Epithelial cell of proximal tubule (primary cell): ENCODE measurements around the gene LRP1-AS. TPM values are rescaled to one million over a fixed set of nuclear protein-coding genes. Genes with fewer than 3 reads are reported as not detected.

Experiments used
- DNase-seq: peaks from one replicate; pipeline ENCODE4 v3.0.0-alpha.2; 2011; ENCODE audit warnings: low read depth
- H3K4me3 ChIP-seq: 2 replicates; pipeline ENCODE4 v1.5.1; 2011; ENCODE audit warnings: low read depth, mild to moderate bottlenecking, low read length
- CTCF ChIP-seq: conservative IDR thresholded peaks from 2 replicates; pipeline ENCODE4 v1.5.1; 2012; ENCODE audit warnings: low read depth, mild to moderate bottlenecking, low read length
- total RNA-seq: library from RNA; depleted of rRNA; stranded (reverse); fragments of >200 nt; gene quantifications from 2 replicates; pipeline ENCODE4 v1.2.3, GENCODE V29; 2015

LRP1-AS gene
- total RNA-seq, 1 donor from 2014 or later, result not detected

GRCh38 chr12:57099047-57099714 is 48.2 kb downstream of the LRP1-AS start:
- DNase-seq, result no peak
- no peak overlapping the region for H3K4me3 ChIP-seq
- TF ChIP-seq CTCF, result no peak

DNA sequence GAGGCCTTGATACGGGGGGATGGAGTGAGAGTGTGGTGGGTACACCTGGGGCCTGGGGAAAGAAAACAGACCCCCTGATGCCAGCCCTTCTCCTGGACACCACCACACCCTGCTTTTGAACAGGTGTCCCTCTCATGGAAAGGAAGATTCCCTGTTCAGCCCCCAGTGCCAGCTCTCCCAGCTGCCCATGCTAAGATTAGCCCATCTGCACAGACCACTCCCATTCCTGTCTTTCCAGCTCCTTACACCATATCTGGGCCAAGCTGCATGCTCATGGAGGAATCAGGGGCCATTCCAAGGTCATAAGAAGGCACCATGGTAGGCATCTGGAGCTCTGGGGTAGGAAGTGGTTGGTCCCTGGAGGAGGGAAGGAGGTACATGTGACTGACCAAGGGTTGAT is 48.9 kb downstream of the LRP1-AS start:
- TF ChIP-seq CTCF, result no peak
- H3K4me3 ChIP-seq, result no peak overlapping the region
- DNase-seq, result no peak

DNA sequence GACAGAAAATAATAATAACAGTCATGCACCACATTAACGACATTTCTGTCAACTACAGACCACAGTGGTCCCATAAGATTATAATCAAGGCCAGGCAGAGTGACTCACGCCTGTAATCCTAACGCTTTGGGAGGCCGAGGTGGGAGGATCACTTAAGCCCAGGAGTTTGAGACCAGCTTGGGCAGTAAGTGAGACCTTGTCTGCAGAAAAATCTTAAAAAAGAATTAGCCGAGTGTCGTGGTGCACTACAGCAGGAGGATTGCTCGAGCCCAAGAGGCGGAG is 49.9 kb downstream of the LRP1-AS start:
- no peak for TF ChIP-seq CTCF
- no peak overlapping the region for H3K4me3 ChIP-seq
- no peak for DNase-seq

DNA sequence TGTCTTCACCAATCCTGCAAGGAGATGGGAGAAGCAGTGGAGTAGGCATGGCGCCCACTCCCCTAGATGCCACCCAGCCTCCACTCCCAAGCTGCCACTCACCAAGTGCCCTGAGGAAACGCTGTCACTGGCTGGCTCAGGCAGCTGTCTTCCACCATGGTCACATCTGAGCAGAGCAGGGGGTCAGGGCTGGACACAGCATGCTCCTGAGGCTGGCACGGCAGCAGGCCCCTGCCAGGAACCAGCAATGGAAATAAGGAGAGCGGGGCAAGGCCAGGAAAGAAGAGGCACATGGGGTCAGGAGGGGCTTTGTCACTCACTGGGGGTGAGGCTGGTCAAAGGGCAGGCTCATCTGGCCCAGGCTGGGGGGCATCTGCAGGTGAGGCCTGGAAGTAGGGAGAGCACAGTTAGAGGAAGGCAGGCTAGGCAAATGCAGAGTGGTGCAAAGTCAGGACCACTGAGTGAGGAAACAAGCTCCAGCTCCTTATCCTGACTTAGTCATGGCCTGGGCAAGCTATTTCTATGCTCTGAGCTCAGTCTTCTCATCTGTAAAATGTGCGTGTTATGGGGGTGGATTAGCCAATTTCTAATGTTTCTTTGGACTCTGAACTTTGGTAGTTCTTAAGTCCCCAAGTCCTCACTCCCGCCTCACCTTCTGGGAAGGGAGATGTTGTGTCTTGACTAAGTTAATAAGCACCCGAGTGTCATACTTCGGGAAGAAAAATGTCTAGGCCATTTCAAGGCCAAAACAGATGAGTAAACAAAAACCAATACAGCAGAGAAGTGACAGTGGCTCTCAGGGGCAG is 50.5 kb downstream of the LRP1-AS start:
- no peak overlapping the region for H3K4me3 ChIP-seq
- DNase-seq, result no peak
- TF ChIP-seq CTCF, result no peak

DNA sequence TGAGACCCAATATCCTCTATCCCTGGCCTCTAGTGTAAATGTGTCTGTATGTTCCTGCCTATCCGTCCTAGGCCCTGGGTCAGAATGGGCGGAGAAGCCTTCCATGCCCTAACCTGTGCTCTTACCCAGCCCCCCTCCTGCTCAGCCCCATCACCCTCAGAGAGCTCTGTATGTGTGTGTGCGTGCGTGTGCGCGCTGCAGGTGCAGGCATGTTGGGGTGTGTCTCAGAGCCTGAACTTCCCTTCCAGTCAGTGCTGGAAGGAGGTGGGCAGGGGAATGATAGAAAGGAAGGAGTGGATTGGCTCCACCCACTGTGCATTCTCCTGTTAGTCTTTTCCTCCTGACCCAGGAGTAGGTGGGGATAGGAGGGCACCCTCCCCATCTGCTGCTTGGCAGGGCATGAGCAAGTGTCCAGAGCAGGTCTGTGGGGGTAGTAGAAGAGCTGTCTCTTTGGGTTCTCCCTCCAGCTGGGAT is 51.3 kb downstream of the LRP1-AS start:
- no peak for DNase-seq
- no peak for TF ChIP-seq CTCF
- no peak overlapping the region for H3K4me3 ChIP-seq

DNA sequence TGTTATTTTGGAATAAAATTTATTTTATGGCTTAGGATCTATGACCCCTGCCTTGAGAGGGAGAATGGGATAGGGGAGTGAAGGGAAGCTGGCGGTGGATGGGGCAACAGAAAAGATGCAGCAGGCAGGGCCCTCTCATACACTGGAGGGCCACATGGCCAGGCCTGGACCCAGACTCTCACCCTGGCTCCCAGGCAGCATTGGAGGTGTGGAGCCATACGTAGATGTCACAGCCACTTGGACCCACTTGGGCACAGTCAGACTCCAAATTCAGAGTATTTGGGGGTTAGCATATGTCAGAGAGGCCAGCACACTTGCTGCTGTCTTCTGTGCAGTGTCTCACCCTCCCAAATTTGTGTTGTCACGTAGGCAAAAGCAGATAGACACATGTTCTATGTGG is 52.0 kb downstream of the LRP1-AS start:
- no peak for DNase-seq
- TF ChIP-seq CTCF, result no peak
- H3K4me3 ChIP-seq, result no peak overlapping the region

Other genes starting within 250 kb of the LRP1-AS start
- gene SDR9C7, start 213.2 kb downstream of the LRP1-AS start, total RNA-seq, result not detected in 2 replicates
- 0.12 TPM in 1 of 2 replicates, not detected in the other for gene RDH16, start 190.0 kb downstream of the LRP1-AS start, total RNA-seq
- gene ZBTB39, start 141.1 kb downstream of the LRP1-AS start, total RNA-seq, result 4.7 and 5.4 TPM in 2 replicates
- not detected in 2 replicates for gene TAC3, start 131.1 kb downstream of the LRP1-AS start, total RNA-seq
- gene MYO1A, start 97.5 kb downstream of the LRP1-AS start, total RNA-seq, result 0.07 TPM in 1 of 2 replicates, not detected in the other
- 15.7 and 18.7 TPM in 2 replicates for gene NEMP1, start 68.8 kb downstream of the LRP1-AS start, total RNA-seq
- 15.9 and 24.4 TPM in 2 replicates for gene NAB2, start 58.5 kb downstream of the LRP1-AS start, total RNA-seq
- 66.1 and 71.4 TPM in 2 replicates for gene STAT6, start 36.3 kb downstream of the LRP1-AS start, total RNA-seq
- 0.72 and 8.9 TPM in 2 replicates for gene LRP1, start 19.1 kb downstream of the LRP1-AS start, total RNA-seq
- not detected in 2 replicates for gene NXPH4, start 69.2 kb upstream of the LRP1-AS start, total RNA-seq
- 118 and 258 TPM in 2 replicates for gene SHMT2, start 82.1 kb upstream of the LRP1-AS start, total RNA-seq
- not detected in 2 replicates for gene STAC3, start 103.6 kb upstream of the LRP1-AS start, total RNA-seq